SK-N-DZ (cell line): Measurements from ENCODE around the gene KLHDC8A.
A peak's percentile ranks its signal among the peaks of the same experiment; 100 is the strongest.

Experiments used
- DNase-seq: peaks from one replicate; pipeline ENCODE4 v3.0.0-alpha.2; 2015; ENCODE audit warnings: low spot score

KLHDC8A gene

GRCh38 chr1:205319081-205320018 lies 37.4 kb downstream of the KLHDC8A start:
- no peak for DNase-seq

- DNase-seq = no peak
Measured at GRCh38 chr1:205318231-205318991, 38.3 kb downstream of the KLHDC8A start.

GRCh38 chr1:205317311-205317917 lies 39.3 kb downstream of the KLHDC8A start:
- peak; percentile 69 for DNase-seq

GRCh38 chr1:205316161-205316566 lies 40.6 kb downstream of the KLHDC8A start:
- no peak for DNase-seq

GRCh38 chr1:205315008-205315618 lies 41.6 kb downstream of the KLHDC8A start:
- DNase-seq = no peak

GRCh38 chr1:205313563-205314308 lies 43.0 kb downstream of the KLHDC8A start:
- peak; percentile 87 for DNase-seq

- DNase-seq = no peak
Measured at GRCh38 chr1:205312866-205313562, 43.7 kb downstream of the KLHDC8A start.

GRCh38 chr1:205310976-205311704 lies 45.6 kb downstream of the KLHDC8A start:
- DNase-seq = no peak

GRCh38 chr1:205309741-205310140 lies 47.0 kb downstream of the KLHDC8A start:
- no peak for DNase-seq

GRCh38 chr1:205306929-205307566 lies 49.7 kb downstream of the KLHDC8A start:
- DNase-seq = no peak

GRCh38 chr1:205304695-205305070 lies 52.0 kb downstream of the KLHDC8A start:
- DNase-seq = no peak

GRCh38 chr1:205304046-205304694 lies 52.6 kb downstream of the KLHDC8A start:
- DNase-seq = no peak

- no peak for DNase-seq
Measured at GRCh38 chr1:205303247-205303888, 53.4 kb downstream of the KLHDC8A start.

GRCh38 chr1:205301842-205302588 lies 54.7 kb downstream of the KLHDC8A start:
- no peak for DNase-seq

GRCh38 chr1:205301205-205301821 lies 55.4 kb downstream of the KLHDC8A start:
- no peak for DNase-seq

- DNase-seq = no peak
Measured at GRCh38 chr1:205300149-205300548, 56.6 kb downstream of the KLHDC8A start.
